Esophagus muscularis mucosa (tissue), 4 donors: ENCODE results near the gene LONP1. TPM values are rescaled to one million over a fixed set of nuclear protein-coding genes. Genes with fewer than 3 reads are reported as not detected.

Experiments used
- DNase-seq: peaks from one replicate; pipeline ENCODE4 v3.0.0-alpha.2; 2017; ENCODE audit errors: extremely low spot score
- H3K27ac ChIP-seq, 4 donors: fragments of 200-600 bp; sonication (generic); replicated peaks in 1 of 4; 1 replicate in 3 of 4; 2 replicates in 1 of 4; pipeline ENCODE4 v1.5.1; 2016 to 2019; ENCODE audit warnings: mild to moderate bottlenecking in 1 of 4
- H3K27me3 ChIP-seq, 4 donors: fragments of 200-600 bp; sonication (generic); one replicate each; pipeline versions ENCODE4 v1.5.1 to v1.6.0; 2016 to 2019
- H3K36me3 ChIP-seq, 4 donors: fragments of 200-600 bp; sonication (generic); one replicate each; pipeline ENCODE4 v1.5.1; 2016 to 2019
- H3K4me1 ChIP-seq, 4 donors: fragments of 200-600 bp; sonication (generic); one replicate each; pipeline ENCODE4 v1.5.1; 2016 to 2019
- H3K4me3 ChIP-seq, 4 donors: fragments of 200-600 bp; sonication (generic); 1 replicate in 2 of 4; 2 replicates in 2 of 4; pipeline ENCODE4 v1.5.1; 2016 to 2019; ENCODE audit warnings: mild to moderate bottlenecking in 4 of 4, moderate library complexity in 1 of 4
- H3K9me3 ChIP-seq, 4 donors: fragments of 200-600 bp; sonication (generic); 1 replicate in 3 of 4; 2 replicates in 1 of 4; pipeline ENCODE4 v1.5.1; 2016 to 2019
- CTCF ChIP-seq, 3 experiments: fragments of 200-600 bp in 2 of 3; fragments of 450-650 bp in 1 of 3; sonication (generic) in 2 of 3; IDR thresholded peaks; one replicate each; pipeline ENCODE4 v1.5.1; 2017 to 2019; ENCODE audit warnings: antibody characterized with exemption in 3 of 3, mild to moderate bottlenecking in 2 of 3, moderate library complexity in 1 of 3
- EP300 ChIP-seq: sonication (generic); formaldehyde crosslinking; IDR thresholded peaks from one replicate; pipeline ENCODE4 v1.6.1; 2017; ENCODE audit warnings: antibody characterized with exemption
- POLR2A ChIP-seq: fragments of 450-650 bp; IDR thresholded peaks from one replicate; pipeline ENCODE4 v1.6.1; 2017; ENCODE audit warnings: antibody characterized with exemption, moderate library complexity, mild to moderate bottlenecking, low read depth
- POLR2AphosphoS5 ChIP-seq, 2 donors: sonication (generic); formaldehyde crosslinking; IDR thresholded peaks; one replicate each; pipeline ENCODE4 v1.6.1; 2017; ENCODE audit warnings: antibody characterized with exemption in 2 of 2
- WGBS: methylation state at CpG from one replicate; pipeline ENCODE4 v1.1.5; 2018; 5-methylcytosine and 5-hydroxymethylcytosine counted together
- intact Hi-C: fragments of 100-400 bp; cut with DNase I; formaldehyde crosslinking; loops from one replicate; pipeline ENCODE4 v1.15.1; 2023
- total RNA-seq, 4 donors: library from RNA; depleted of rRNA; stranded (reverse); fragments of >200 nt; gene quantifications; one replicate each; pipeline versions ENCODE4 v1.1.0 to v1.2.1, GENCODE V29; 2016

The LONP1 gene
- total RNA-seq, 4 donors from 2014 or later, result 49.0 to 70.4 (median 54.3) TPM

- intact Hi-C loops, result no loop called here
- no peak for DNase-seq
- H3K36me3 ChIP-seq, result peaks cover 40 to 71% (median 62%) of the 10 kb centered on the region in 4 donors
- H3K27ac ChIP-seq, result no peak overlapping the region
- no peaks in the 10 kb centered on the region for H3K27me3 ChIP-seq
- 98% methylated on average over 8 of the region's 9 CpGs for WGBS
- peaks cover 10 to 20% (median 13%) of the 10 kb centered on the region in 4 donors for H3K4me1 ChIP-seq
- no peaks in the 10 kb centered on the region for H3K9me3 ChIP-seq
- H3K4me3 ChIP-seq, result no peak overlapping the region
- no peak for TF ChIP-seq EP300
Measured at GRCh38 chr19:5713228-5713627, 6.7 kb downstream of the LONP1 start.

- no peaks in the 10 kb centered on the region for H3K9me3 ChIP-seq
- WGBS, result 92% methylated on average over 24 of the region's 25 CpGs
- TF ChIP-seq CTCF (IDR thresholded peaks at IDR 0.05), result no peak
- TF ChIP-seq POLR2AphosphoS5 (IDR thresholded peaks at IDR 0.05), result no peak
- TF ChIP-seq EP300, result no peak
- no peak for TF ChIP-seq POLR2A
- peaks cover 0 to 5% (median under 1%) of the 10 kb centered on the region in 4 donors for H3K4me1 ChIP-seq
- DNase-seq, result no peak
- peaks cover 51 to 77% (median 73%) of the 10 kb centered on the region in 4 donors for H3K36me3 ChIP-seq
- H3K27ac ChIP-seq, result no peak overlapping the region
- H3K4me3 ChIP-seq, result no peak overlapping the region
- no peaks in the 10 kb centered on the region for H3K27me3 ChIP-seq
- intact Hi-C loops, result no loop called here
Measured at GRCh38 chr19:5711713-5712161, 8.2 kb downstream of the LONP1 start.

- 87% methylated on average over 3 of the region's 8 CpGs for WGBS
- Histone ChIP-seq H3K36me3 (peaks cover 51 to 84% (median 80%) of the 10 kb centered on the region in 4 donors), H3K27ac (no peak overlapping the region), H3K4me1 (no peaks in the 10 kb centered on the region), H3K9me3 (no peaks in the 10 kb centered on the region), H3K4me3 (no peak overlapping the region), H3K27me3 (no peaks in the 10 kb centered on the region)
- intact Hi-C loops, result no loop called here
- no peak for DNase-seq
- no peak for TF ChIP-seq CTCF (IDR thresholded peaks at IDR 0.05)
- TF ChIP-seq EP300, result no peak
- TF ChIP-seq POLR2AphosphoS5 (IDR thresholded peaks at IDR 0.05), result no peak
- no peak for TF ChIP-seq POLR2A
Measured at GRCh38 chr19:5711025-5711424, 8.9 kb downstream of the LONP1 start.

GRCh38 chr19:5707576-5708575 lies 12.1 kb downstream of the LONP1 start:
- peaks cover 55 to 99% (median 95%) of the 10 kb centered on the region in 4 donors for H3K36me3 ChIP-seq
- no peak for TF ChIP-seq EP300
- TF ChIP-seq POLR2AphosphoS5 (IDR thresholded peaks at IDR 0.05), result no peak
- no peak for TF ChIP-seq CTCF (IDR thresholded peaks at IDR 0.05)
- TF ChIP-seq POLR2A, result no peak
- DNase-seq, result no peak
- H3K27me3 ChIP-seq, result no peaks in the 10 kb centered on the region
- intact Hi-C loops, result no loop called here
- no peaks in the 10 kb centered on the region for H3K9me3 ChIP-seq
- no peak overlapping the region for H3K27ac ChIP-seq
- no peak overlapping the region for H3K4me3 ChIP-seq
- 88% methylated on average over 26 of the region's 37 CpGs for WGBS
- no peaks in the 10 kb centered on the region for H3K4me1 ChIP-seq

GRCh38 chr19:5706876-5707573 lies 12.9 kb downstream of the LONP1 start:
- H3K9me3 ChIP-seq, result no peaks in the 10 kb centered on the region
- no peak for TF ChIP-seq POLR2A
- TF ChIP-seq POLR2AphosphoS5 (IDR thresholded peaks at IDR 0.05), result no peak
- no peak for TF ChIP-seq CTCF (IDR thresholded peaks at IDR 0.05)
- no peak for TF ChIP-seq EP300
- DNase-seq, result no peak
- H3K4me1 ChIP-seq, result no peaks in the 10 kb centered on the region
- no peak overlapping the region for H3K27ac ChIP-seq
- no peak overlapping the region for H3K4me3 ChIP-seq
- peaks cover 49 to 94% (median 91%) of the 10 kb centered on the region in 4 donors for H3K36me3 ChIP-seq
- H3K27me3 ChIP-seq, result no peaks in the 10 kb centered on the region
- intact Hi-C loops, result no loop called here
- WGBS, result 96% methylated on average over 30 of the region's 35 CpGs
